Neural cell (in vitro differentiated cells): ENCODE measurements around the gene CADM1. TPM values are rescaled to one million over a fixed set of nuclear protein-coding genes. Genes with fewer than 3 reads are reported as not detected.

Source experiments
- H2AFZ ChIP-seq: fragments of 200-600, 300-800 bp; sonication (generic), shearing (Covaris generic); 2 replicates; pipeline ENCODE4 v1.6.0; 2014; ENCODE audit warnings: low read depth, mild to moderate bottlenecking, antibody characterized with exemption, low read length, moderate library complexity
- H3F3A ChIP-seq: fragments of 200-600 bp; shearing (Covaris generic); 2 replicates; pipeline ENCODE4 v1.6.1; 2016; ENCODE audit warnings: mild to moderate bottlenecking, moderate library complexity, mixed read lengths, antibody characterized with exemption, low read length; ENCODE audit not compliant: insufficient read depth, poor library complexity, severe bottlenecking
- H3K27ac ChIP-seq: fragments of 200-600, 300-800 bp; sonication (generic), shearing (Covaris generic); 2 replicates; pipeline ENCODE4 v1.5.1; 2014; ENCODE audit warnings: mild to moderate bottlenecking, low read length, moderate library complexity
- H3K27me3 ChIP-seq: fragments of 300-800, 200-600 bp; sonication (generic), shearing (Covaris generic); 2 replicates; pipeline ENCODE4 v1.6.0; 2014; ENCODE audit warnings: mild to moderate bottlenecking, low read depth, low read length, moderate library complexity; ENCODE audit not compliant: insufficient read depth
- H3K36me3 ChIP-seq: fragments of 300-800, 200-600 bp; sonication (generic), shearing (Covaris generic); 2 replicates; pipeline ENCODE4 v1.5.1; 2014; ENCODE audit warnings: mild to moderate bottlenecking, antibody characterized with exemption, low read length, moderate library complexity; ENCODE audit not compliant: insufficient read depth
- H3K4me2 ChIP-seq: fragments of 300-800, 200-600 bp; sonication (generic), shearing (Covaris generic); 2 replicates; pipeline ENCODE4 v1.6.0; 2014; ENCODE audit warnings: mild to moderate bottlenecking, low read length
- H3K4me3 ChIP-seq: fragments of 300-800, 200-600 bp; sonication (generic), shearing (Covaris generic); 2 replicates; pipeline ENCODE4 v1.5.1; 2014; ENCODE audit warnings: mild to moderate bottlenecking, low read length, moderate library complexity
- H3K79me2 ChIP-seq: fragments of 200-600 bp; shearing (Covaris generic); replicated peaks from 2 replicates; pipeline ENCODE4 v1.6.0; 2014; ENCODE audit warnings: mild to moderate bottlenecking, low read length, moderate library complexity; ENCODE audit not compliant: insufficient read depth
- H3K9ac ChIP-seq: fragments of 300-800, 200-600 bp; sonication (generic), shearing (Covaris generic); 2 replicates; pipeline ENCODE4 v1.6.1; 2016; ENCODE audit warnings: mild to moderate bottlenecking, low read length, mixed read lengths
- H3K9me2 ChIP-seq: fragments of 200-600 bp; shearing (Covaris generic); 2 replicates; pipeline ENCODE4 v1.6.1; 2016; ENCODE audit warnings: mild to moderate bottlenecking, low read length, mixed read lengths; ENCODE audit not compliant: insufficient read depth
- H3K9me3 ChIP-seq: fragments of 200-600, 300-800 bp; sonication (generic), shearing (Covaris generic); 2 replicates; pipeline ENCODE4 v1.6.1; 2016; ENCODE audit warnings: mild to moderate bottlenecking, mixed run types, low read length, moderate library complexity, mixed read lengths
- H4K20me1 ChIP-seq: fragments of 200-600 bp; shearing (Covaris generic); 2 replicates; pipeline ENCODE4 v1.6.1; 2016; ENCODE audit warnings: mild to moderate bottlenecking, mixed run types; ENCODE audit not compliant: insufficient read depth
- CTCF ChIP-seq: fragments of 450-650 bp; IDR thresholded peaks from 2 replicates; pipeline ENCODE4 v1.5.1; 2014; ENCODE audit warnings: antibody characterized with exemption, mild to moderate bottlenecking, moderate library complexity; ENCODE audit not compliant: poor library complexity, severe bottlenecking
- EP300 ChIP-seq: fragments of 450-650 bp; conservative IDR thresholded peaks from 2 replicates; pipeline ENCODE4 v1.6.1; 2014; ENCODE audit warnings: antibody characterized with exemption, mild to moderate bottlenecking, moderate library complexity; ENCODE audit not compliant: poor library complexity, severe bottlenecking
- EZH2 ChIP-seq: fragments of 200-600, 300-800 bp; shearing (Covaris generic), sonication (generic); IDR thresholded peaks from 2 replicates; pipeline ENCODE4 v1.6.1; 2014; ENCODE audit warnings: antibody characterized with exemption, low read length, borderline replicate concordance, mild to moderate bottlenecking; ENCODE audit not compliant: insufficient read depth, poor library complexity, severe bottlenecking
- MXI1 ChIP-seq: fragments of 450-650 bp; conservative IDR thresholded peaks from 2 replicates; pipeline ENCODE4 v1.6.1; 2014; ENCODE audit warnings: antibody characterized with exemption, mild to moderate bottlenecking; ENCODE audit not compliant: poor library complexity, severe bottlenecking
- POLR2AphosphoS5 ChIP-seq: IDR thresholded peaks from 2 replicates; pipeline ENCODE4 v1.6.1; 2012
- RAD21 ChIP-seq: fragments of 450-650 bp; conservative IDR thresholded peaks from 2 replicates; pipeline ENCODE4 v1.6.1; 2014; ENCODE audit warnings: antibody characterized with exemption, mild to moderate bottlenecking, moderate library complexity
- SMC3 ChIP-seq: fragments of 450-650 bp; conservative IDR thresholded peaks from 2 replicates; pipeline ENCODE4 v1.6.1; 2014; ENCODE audit warnings: antibody characterized with exemption, mild to moderate bottlenecking, moderate library complexity; ENCODE audit not compliant: poor library complexity
- TAF1 ChIP-seq: IDR thresholded peaks from 2 replicates; pipeline ENCODE4 v1.6.1; 2012; ENCODE audit warnings: low read depth
- polyA plus RNA-seq: library from polyadenylated mRNA; depleted of rRNA; stranded (reverse); fragments of >200 nt; gene quantifications from 2 replicates; pipeline ENCODE4 v1.2.3, GENCODE V29; 2014
- TF ChIP-seq, protein P1 (sequence below): IDR thresholded peaks from 2 replicates; pipeline ENCODE4 v1.6.1; 2012; ENCODE audit warnings: borderline replicate concordance

Gene CADM1
- polyA plus RNA-seq, 1 donor from 2014 or later: 92.1 TPM

DNA sequence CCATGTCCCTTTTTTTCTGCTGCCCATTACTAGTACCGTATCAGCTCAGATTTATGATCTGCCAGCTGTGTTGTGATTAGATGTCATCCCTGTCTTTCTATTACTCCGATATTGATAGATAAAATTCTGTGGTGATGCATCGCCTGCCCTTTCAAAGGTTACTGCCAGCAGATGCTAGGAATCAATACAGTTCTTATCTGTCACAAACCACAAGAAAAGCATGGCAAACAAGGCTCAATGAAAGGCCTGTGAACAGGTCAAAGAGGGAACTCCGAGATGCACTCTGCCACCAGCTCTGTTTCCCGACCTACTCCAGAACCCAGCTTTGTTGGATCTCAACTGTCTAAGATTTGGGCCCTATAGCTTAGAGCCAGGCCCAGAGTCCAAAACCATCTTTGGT is 246.0 kb downstream of the CADM1 start:
- Histone ChIP-seq H3F3A (no peaks in the 10 kb centered on the region), H3K9ac (no peak overlapping the region), H3K79me2 (no peaks in the 10 kb centered on the region), H3K9me2 (no peaks in the 10 kb centered on the region), H3K27me3 (no peaks in the 10 kb centered on the region), H3K4me2 (no peak overlapping the region), H3K4me3 (no peak overlapping the region), H3K27ac (no peak overlapping the region), H3K36me3 (no peaks in the 10 kb centered on the region), H4K20me1 (no peaks in the 10 kb centered on the region), H3K9me3 (no peaks in the 10 kb centered on the region), H2AFZ (no peak overlapping the region)
- TF ChIP-seq POLR2AphosphoS5 (no peak), MXI1 (no peak), SMC3 (no peak), EP300 (no peak), EZH2 (no peak), CTCF (no peak)

- H3F3A ChIP-seq: no peaks in the 10 kb centered on the region
- H3K9ac ChIP-seq: no peak overlapping the region
- no peaks in the 10 kb centered on the region for H4K20me1 ChIP-seq
- H3K9me3 ChIP-seq: no peaks in the 10 kb centered on the region
- no peaks in the 10 kb centered on the region for H3K36me3 ChIP-seq
- H3K9me2 ChIP-seq: no peaks in the 10 kb centered on the region
- no peak overlapping the region for H3K4me2 ChIP-seq
- no peaks in the 10 kb centered on the region for H3K27me3 ChIP-seq
- H3K27ac ChIP-seq: no peak overlapping the region
- TF ChIP-seq EZH2: no peak
- TF ChIP-seq, protein P1, sequence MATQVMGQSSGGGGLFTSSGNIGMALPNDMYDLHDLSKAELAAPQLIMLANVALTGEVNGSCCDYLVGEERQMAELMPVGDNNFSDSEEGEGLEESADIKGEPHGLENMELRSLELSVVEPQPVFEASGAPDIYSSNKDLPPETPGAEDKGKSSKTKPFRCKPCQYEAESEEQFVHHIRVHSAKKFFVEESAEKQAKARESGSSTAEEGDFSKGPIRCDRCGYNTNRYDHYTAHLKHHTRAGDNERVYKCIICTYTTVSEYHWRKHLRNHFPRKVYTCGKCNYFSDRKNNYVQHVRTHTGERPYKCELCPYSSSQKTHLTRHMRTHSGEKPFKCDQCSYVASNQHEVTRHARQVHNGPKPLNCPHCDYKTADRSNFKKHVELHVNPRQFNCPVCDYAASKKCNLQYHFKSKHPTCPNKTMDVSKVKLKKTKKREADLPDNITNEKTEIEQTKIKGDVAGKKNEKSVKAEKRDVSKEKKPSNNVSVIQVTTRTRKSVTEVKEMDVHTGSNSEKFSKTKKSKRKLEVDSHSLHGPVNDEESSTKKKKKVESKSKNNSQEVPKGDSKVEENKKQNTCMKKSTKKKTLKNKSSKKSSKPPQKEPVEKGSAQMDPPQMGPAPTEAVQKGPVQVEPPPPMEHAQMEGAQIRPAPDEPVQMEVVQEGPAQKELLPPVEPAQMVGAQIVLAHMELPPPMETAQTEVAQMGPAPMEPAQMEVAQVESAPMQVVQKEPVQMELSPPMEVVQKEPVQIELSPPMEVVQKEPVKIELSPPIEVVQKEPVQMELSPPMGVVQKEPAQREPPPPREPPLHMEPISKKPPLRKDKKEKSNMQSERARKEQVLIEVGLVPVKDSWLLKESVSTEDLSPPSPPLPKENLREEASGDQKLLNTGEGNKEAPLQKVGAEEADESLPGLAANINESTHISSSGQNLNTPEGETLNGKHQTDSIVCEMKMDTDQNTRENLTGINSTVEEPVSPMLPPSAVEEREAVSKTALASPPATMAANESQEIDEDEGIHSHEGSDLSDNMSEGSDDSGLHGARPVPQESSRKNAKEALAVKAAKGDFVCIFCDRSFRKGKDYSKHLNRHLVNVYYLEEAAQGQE: no peak
- TF ChIP-seq RAD21: no peak
- TF ChIP-seq TAF1: no peak
- no peak for TF ChIP-seq SMC3
- TF ChIP-seq MXI1: no peak
- no peak for TF ChIP-seq CTCF
- no peak for TF ChIP-seq POLR2AphosphoS5
- no peak for TF ChIP-seq EP300
- no peaks in the 10 kb centered on the region for H3K79me2 ChIP-seq
- H3K4me3 ChIP-seq: no peak overlapping the region
- H2AFZ ChIP-seq: no peak overlapping the region
Observed at GRCh38 chr11:115257678-115258077, 246.5 kb downstream of the CADM1 start.
